ENCODE results near the gene MAGI2.

The MAGI2 gene

GRCh38 chr7:78688376-78688775 lies 765.1 kb downstream of the MAGI2 start:
- Histone ChIP-seq H3K4me3 (ENCODE audit: low read length in 2 of 2) (no peak overlapping the region), H3K79me1 (ENCODE audit: low read depth, low read length) (no peaks in the 10 kb centered on the region), H4K91ac (ENCODE audit: low read depth, low read length, poor library complexity) (no peak overlapping the region), H3K4ac (ENCODE audit: low read length) (no peak overlapping the region), H2BK5ac (ENCODE audit: low read length) (no peak overlapping the region), H3K23ac (ENCODE audit: low read depth, low read length, poor library complexity) (no peak overlapping the region), H3K14ac (ENCODE audit: low read length) (no peak overlapping the region), H3K9ac (ENCODE audit: low read depth, low read length, poor library complexity) (no peak overlapping the region), H3K9me3 (replicated peaks in 1 of 2; ENCODE audit: control insufficient read depth in 2 of 2, insufficient read depth in 1 of 2, low read depth in 1 of 2, low read length in 2 of 2) (no peaks in the 10 kb centered on the region), H2BK12ac (ENCODE audit: low read length) (no peak overlapping the region), H3K36me3 (replicated peaks in 1 of 2; ENCODE audit: control insufficient read depth in 2 of 2, insufficient read depth in 2 of 2, low read length in 2 of 2) (no peaks in the 10 kb centered on the region), H3K4me2 (ENCODE audit: insufficient read depth, low read length, poor library complexity, severe bottlenecking) (no peak overlapping the region), H4K8ac (ENCODE audit: low read depth, low read length) (no peak overlapping the region), H3K27me3 (ENCODE audit: control insufficient read depth in 3 of 3, insufficient read depth in 3 of 3, low read depth in 1 of 3, low read length in 3 of 3) (no peaks in the 10 kb centered on the region), H2BK15ac (ENCODE audit: low read length) (no peak overlapping the region), H3K18ac (ENCODE audit: low read length) (no peak overlapping the region), H3K4me1 (ENCODE audit: control insufficient read depth in 2 of 2, insufficient read depth in 1 of 2, low read depth in 1 of 2, low read length in 2 of 2) (peaks cover 2 to 18% of the 10 kb centered on the region in 2 donors), H2AK5ac (ENCODE audit: low read depth, low read length) (no peak overlapping the region), H2BK120ac (ENCODE audit: low read depth, low read length) (no peak overlapping the region), H3K27ac (replicated peaks; ENCODE audit: low read length) (no peak overlapping the region), H2AFZ (ENCODE audit: low read length) (no peak overlapping the region)
- no peak for DNase-seq (ENCODE audit: low spot score)
- WGBS, 2 donors (ENCODE audit: extremely low coverage in 2 of 2, insufficient read length in 2 of 2, insufficient replicate concordance in 1 of 2), result no CpG with 5 or more reads among the region's 2 CpGs

- Histone ChIP-seq H2AFZ (ENCODE audit: low read length) (no peak overlapping the region), H3K4me2 (ENCODE audit: insufficient read depth, low read length, poor library complexity, severe bottlenecking) (no peak overlapping the region), H4K8ac (ENCODE audit: low read depth, low read length) (no peak overlapping the region), H3K27me3 (ENCODE audit: control insufficient read depth in 3 of 3, insufficient read depth in 3 of 3, low read depth in 1 of 3, low read length in 3 of 3) (no peaks in the 10 kb centered on the region), H3K23ac (ENCODE audit: low read depth, low read length, poor library complexity) (no peak overlapping the region), H3K4me1 (ENCODE audit: control insufficient read depth in 2 of 2, insufficient read depth in 1 of 2, low read depth in 1 of 2, low read length in 2 of 2) (peaks cover 2 to 18% of the 10 kb centered on the region in 2 donors), H3K27ac (replicated peaks; ENCODE audit: low read length) (no peak overlapping the region), H3K4me3 (ENCODE audit: low read length in 2 of 2) (no peak overlapping the region), H4K91ac (ENCODE audit: low read depth, low read length, poor library complexity) (no peak overlapping the region), H2AK5ac (ENCODE audit: low read depth, low read length) (no peak overlapping the region), H3K9me3 (replicated peaks in 1 of 2; ENCODE audit: control insufficient read depth in 2 of 2, insufficient read depth in 1 of 2, low read depth in 1 of 2, low read length in 2 of 2) (no peaks in the 10 kb centered on the region), H3K9ac (ENCODE audit: low read depth, low read length, poor library complexity) (no peak overlapping the region), H2BK12ac (ENCODE audit: low read length) (no peak overlapping the region), H2BK120ac (ENCODE audit: low read depth, low read length) (no peak overlapping the region), H3K18ac (ENCODE audit: low read length) (no peak overlapping the region), H2BK5ac (ENCODE audit: low read length) (no peak overlapping the region), H3K14ac (ENCODE audit: low read length) (no peak overlapping the region), H3K36me3 (replicated peaks in 1 of 2; ENCODE audit: control insufficient read depth in 2 of 2, insufficient read depth in 2 of 2, low read length in 2 of 2) (no peaks in the 10 kb centered on the region), H3K79me1 (ENCODE audit: low read depth, low read length) (no peaks in the 10 kb centered on the region), H3K4ac (ENCODE audit: low read length) (no peak overlapping the region), H2BK15ac (ENCODE audit: low read length) (no peak overlapping the region)
- DNase-seq (ENCODE audit: low spot score), result no peak
- WGBS, 2 donors (ENCODE audit: extremely low coverage in 2 of 2, insufficient read length in 2 of 2, insufficient replicate concordance in 1 of 2), result no CpG with 5 or more reads among the region's 6 CpGs
Measured at GRCh38 chr7:78686189-78686588, 767.3 kb downstream of the MAGI2 start.

DNA sequence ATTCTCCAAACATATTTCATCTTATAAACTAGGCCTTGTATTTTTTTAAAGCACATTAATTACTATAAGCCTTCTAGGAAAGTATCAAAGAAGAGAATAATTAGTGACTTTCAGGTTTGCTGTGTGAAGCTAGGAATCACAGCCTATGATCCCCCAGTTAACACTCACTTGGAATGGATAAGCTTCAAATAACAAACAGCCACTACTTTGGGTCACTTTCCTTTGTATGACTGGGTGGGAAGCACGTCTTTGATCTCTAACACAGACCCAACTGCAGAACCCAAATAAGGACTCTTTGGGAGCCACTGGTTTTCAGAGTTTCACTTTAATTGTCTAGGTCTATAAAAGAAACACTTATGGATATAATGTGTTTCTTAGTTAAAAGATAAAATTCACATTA lies 769.3 kb downstream of the MAGI2 start:
- Histone ChIP-seq H3K79me1 (ENCODE audit: low read depth, low read length) (no peaks in the 10 kb centered on the region), H2BK120ac (ENCODE audit: low read depth, low read length) (no peak overlapping the region), H3K27me3 (ENCODE audit: control insufficient read depth in 3 of 3, insufficient read depth in 3 of 3, low read depth in 1 of 3, low read length in 3 of 3) (no peaks in the 10 kb centered on the region), H2AFZ (ENCODE audit: low read length) (no peak overlapping the region), H3K9me3 (replicated peaks in 1 of 2; ENCODE audit: control insufficient read depth in 2 of 2, insufficient read depth in 1 of 2, low read depth in 1 of 2, low read length in 2 of 2) (no peaks in the 10 kb centered on the region), H3K4me2 (ENCODE audit: insufficient read depth, low read length, poor library complexity, severe bottlenecking) (no peak overlapping the region), H4K8ac (ENCODE audit: low read depth, low read length) (no peak overlapping the region), H3K4ac (ENCODE audit: low read length) (no peak overlapping the region), H3K23ac (ENCODE audit: low read depth, low read length, poor library complexity) (no peak overlapping the region), H3K27ac (replicated peaks; ENCODE audit: low read length) (no peak overlapping the region), H3K14ac (ENCODE audit: low read length) (no peak overlapping the region), H3K18ac (ENCODE audit: low read length) (no peak overlapping the region), H2AK5ac (ENCODE audit: low read depth, low read length) (no peak overlapping the region), H4K91ac (ENCODE audit: low read depth, low read length, poor library complexity) (no peak overlapping the region), H3K9ac (ENCODE audit: low read depth, low read length, poor library complexity) (no peak overlapping the region), H3K4me3 (ENCODE audit: low read length in 2 of 2) (no peak overlapping the region), H3K4me1 (ENCODE audit: control insufficient read depth in 2 of 2, insufficient read depth in 1 of 2, low read depth in 1 of 2, low read length in 2 of 2) (peaks cover 2 to 18% of the 10 kb centered on the region in 2 donors), H2BK5ac (ENCODE audit: low read length) (no peak overlapping the region), H2BK15ac (ENCODE audit: low read length) (no peak overlapping the region), H2BK12ac (ENCODE audit: low read length) (no peak overlapping the region), H3K36me3 (replicated peaks in 1 of 2; ENCODE audit: control insufficient read depth in 2 of 2, insufficient read depth in 2 of 2, low read length in 2 of 2) (no peaks in the 10 kb centered on the region)
- no peak for DNase-seq (ENCODE audit: low spot score)
- no CpG with 5 or more reads among the region's 1 CpG for WGBS, 2 donors (ENCODE audit: extremely low coverage in 2 of 2, insufficient read length in 2 of 2, insufficient replicate concordance in 1 of 2)

- Histone ChIP-seq H3K9me3 (replicated peaks in 1 of 2; ENCODE audit: control insufficient read depth in 2 of 2, insufficient read depth in 1 of 2, low read depth in 1 of 2, low read length in 2 of 2) (no peaks in the 10 kb centered on the region), H3K14ac (ENCODE audit: low read length) (no peak overlapping the region), H2BK120ac (ENCODE audit: low read depth, low read length) (no peak overlapping the region), H4K91ac (ENCODE audit: low read depth, low read length, poor library complexity) (no peak overlapping the region), H4K8ac (ENCODE audit: low read depth, low read length) (no peak overlapping the region), H3K27ac (replicated peaks; ENCODE audit: low read length) (no peak overlapping the region), H3K4me2 (ENCODE audit: insufficient read depth, low read length, poor library complexity, severe bottlenecking) (no peak overlapping the region), H3K4ac (ENCODE audit: low read length) (no peak overlapping the region), H2AK5ac (ENCODE audit: low read depth, low read length) (no peak overlapping the region), H2BK12ac (ENCODE audit: low read length) (no peak overlapping the region), H3K23ac (ENCODE audit: low read depth, low read length, poor library complexity) (no peak overlapping the region), H2BK15ac (ENCODE audit: low read length) (no peak overlapping the region), H3K18ac (ENCODE audit: low read length) (no peak overlapping the region), H3K4me1 (ENCODE audit: control insufficient read depth in 2 of 2, insufficient read depth in 1 of 2, low read depth in 1 of 2, low read length in 2 of 2) (peaks cover 2 to 15% of the 10 kb centered on the region in 2 donors), H2AFZ (ENCODE audit: low read length) (no peak overlapping the region), H3K36me3 (replicated peaks in 1 of 2; ENCODE audit: control insufficient read depth in 2 of 2, insufficient read depth in 2 of 2, low read length in 2 of 2) (no peaks in the 10 kb centered on the region), H3K27me3 (ENCODE audit: control insufficient read depth in 3 of 3, insufficient read depth in 3 of 3, low read depth in 1 of 3, low read length in 3 of 3) (no peaks in the 10 kb centered on the region), H2BK5ac (ENCODE audit: low read length) (no peak overlapping the region), H3K4me3 (ENCODE audit: low read length in 2 of 2) (no peak overlapping the region), H3K79me1 (ENCODE audit: low read depth, low read length) (no peaks in the 10 kb centered on the region), H3K9ac (ENCODE audit: low read depth, low read length, poor library complexity) (no peak overlapping the region)
- WGBS, 2 donors (ENCODE audit: extremely low coverage in 2 of 2, insufficient read length in 2 of 2, insufficient replicate concordance in 1 of 2), result no CpG with 5 or more reads among the region's 1 CpG
- DNase-seq (ENCODE audit: low spot score), result no peak
Measured at GRCh38 chr7:78683566-78683965, 769.9 kb downstream of the MAGI2 start.

Measured in neuronal stem cell (in vitro differentiated cells).